Measurements from ENCODE around the gene C19orf47.

DNA sequence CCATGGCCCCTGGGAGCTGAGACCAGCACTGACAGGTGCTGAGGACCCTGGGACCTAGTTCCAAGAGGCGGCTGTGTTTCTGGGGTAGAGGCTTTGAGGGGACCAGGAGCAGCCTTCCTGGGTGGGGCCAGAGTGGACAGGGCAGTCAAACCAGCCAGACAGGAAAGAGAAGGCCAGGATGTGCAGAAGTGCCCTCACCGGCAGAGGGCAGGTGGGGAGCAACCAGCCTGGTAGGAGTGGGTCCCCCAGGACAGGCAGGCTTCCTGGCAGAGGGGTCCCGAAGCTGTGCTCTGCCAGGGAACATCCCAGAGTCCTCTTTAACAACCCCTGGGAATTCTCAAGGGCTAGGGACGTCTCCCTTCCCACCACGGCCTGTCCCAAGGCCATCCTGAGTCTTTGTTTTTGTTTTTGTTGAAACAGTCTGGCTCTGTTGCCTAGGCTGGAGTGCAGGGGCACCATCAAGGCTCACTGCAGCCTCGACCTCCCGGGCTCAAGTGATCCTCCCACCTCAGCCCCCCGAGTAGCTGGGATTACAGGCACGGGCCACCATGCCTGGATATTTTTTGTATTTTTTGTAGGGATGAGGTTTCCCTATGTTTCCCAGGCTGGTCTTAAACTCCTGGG lies 44.8 kb upstream of the C19orf47 start:
- no peak for TF ChIP-seq RARB (CRISPR knock-in tag; IDR thresholded peaks at IDR 0.05)
- TF ChIP-seq ZC3H10 (CRISPR knock-in tag; IDR thresholded peaks at IDR 0.05): no peak
- no peak for TF ChIP-seq CSDC2 (CRISPR knock-in tag; IDR thresholded peaks at IDR 0.05)
- TF ChIP-seq, protein P1, sequence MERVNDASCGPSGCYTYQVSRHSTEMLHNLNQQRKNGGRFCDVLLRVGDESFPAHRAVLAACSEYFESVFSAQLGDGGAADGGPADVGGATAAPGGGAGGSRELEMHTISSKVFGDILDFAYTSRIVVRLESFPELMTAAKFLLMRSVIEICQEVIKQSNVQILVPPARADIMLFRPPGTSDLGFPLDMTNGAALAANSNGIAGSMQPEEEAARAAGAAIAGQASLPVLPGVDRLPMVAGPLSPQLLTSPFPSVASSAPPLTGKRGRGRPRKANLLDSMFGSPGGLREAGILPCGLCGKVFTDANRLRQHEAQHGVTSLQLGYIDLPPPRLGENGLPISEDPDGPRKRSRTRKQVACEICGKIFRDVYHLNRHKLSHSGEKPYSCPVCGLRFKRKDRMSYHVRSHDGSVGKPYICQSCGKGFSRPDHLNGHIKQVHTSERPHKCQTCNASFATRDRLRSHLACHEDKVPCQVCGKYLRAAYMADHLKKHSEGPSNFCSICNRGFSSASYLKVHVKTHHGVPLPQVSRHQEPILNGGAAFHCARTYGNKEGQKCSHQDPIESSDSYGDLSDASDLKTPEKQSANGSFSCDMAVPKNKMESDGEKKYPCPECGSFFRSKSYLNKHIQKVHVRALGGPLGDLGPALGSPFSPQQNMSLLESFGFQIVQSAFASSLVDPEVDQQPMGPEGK (CRISPR knock-in tag; IDR thresholded peaks at IDR 0.05; ENCODE audit: borderline replicate concordance): no peak
- no peak for TF ChIP-seq TOX (CRISPR knock-in tag; IDR thresholded peaks at IDR 0.05; ENCODE audit: borderline replicate concordance)
